Measurements from ENCODE around the gene NUAK1.

GRCh38 chr12:106187842-106188241, 49.1 kb upstream of the NUAK1 start:
- TF ChIP-seq CTCF (conservative IDR thresholded peaks at IDR 0.05; ENCODE audit: low read depth in 2 of 2) (no peak), REST (IDR thresholded peaks at IDR 0.05; ENCODE audit: unreplicated experiment) (no peak), CREB1 (CRISPR knock-in tag; IDR thresholded peaks at IDR 0.05; ENCODE audit: low read depth) (no peak), STAT1 (IDR thresholded peaks at IDR 0.05; ENCODE audit: unreplicated experiment) (no peak), EZH2phosphoT487 (IDR thresholded peaks at IDR 0.05; ENCODE audit: unreplicated experiment) (no peak), POLR2AphosphoS5 (IDR thresholded peaks at IDR 0.05; ENCODE audit: low read depth) (no peak), JUNB (IDR thresholded peaks at IDR 0.05; ENCODE audit: unreplicated experiment) (no peak), ETS1 (IDR thresholded peaks at IDR 0.05) (no peak), EZH2 (IDR thresholded peaks at IDR 0.05; ENCODE audit: low read depth, unreplicated experiment) (no peak), ZNF331 (CRISPR knock-in tag; IDR thresholded peaks at IDR 0.05; ENCODE audit: low read depth) (no peak), NANOG (IDR thresholded peaks at IDR 0.05; ENCODE audit: borderline replicate concordance) (no peak), ZNF114 (CRISPR knock-in tag; IDR thresholded peaks at IDR 0.05) (no peak)

All from GM23338 (cell line).